Muscle of leg (tissue), 11 donors: Measurements from ENCODE around the gene SULT1A2. TPM values are rescaled to one million over a fixed set of nuclear protein-coding genes. Genes with fewer than 3 reads are reported as not detected.
"Not testable (repeated sequence)": the region's sequence is repeated elsewhere in the genome, so short reads cannot be mapped to it uniquely, and the experiment has no call there.

Experiments used
- DNase-seq: peaks from one replicate; pipeline ENCODE4 v3.0.0; 2013
- H3K27ac ChIP-seq: one replicate; pipeline ENCODE4 v1.5.1; 2013; ENCODE audit warnings: mild to moderate bottlenecking, low read length, control low read depth
- H3K27me3 ChIP-seq: one replicate; pipeline ENCODE4 v1.6.1; 2013; ENCODE audit warnings: low read length; ENCODE audit not compliant: control insufficient read depth, insufficient read depth
- H3K36me3 ChIP-seq: one replicate; pipeline ENCODE4 v1.6.1; 2013; ENCODE audit warnings: low read length; ENCODE audit not compliant: control insufficient read depth, insufficient read depth
- H3K4me1 ChIP-seq: one replicate; pipeline ENCODE4 v1.6.1; 2013; ENCODE audit warnings: low read length; ENCODE audit not compliant: control insufficient read depth, insufficient read depth
- H3K4me3 ChIP-seq: one replicate; pipeline ENCODE4 v1.5.1; 2013; ENCODE audit warnings: low read length, control low read depth
- H3K9me3 ChIP-seq: replicated peaks from 2 replicates; pipeline ENCODE4 v1.6.1; 2013; ENCODE audit warnings: low read depth, low read length; ENCODE audit not compliant: control insufficient read depth
- WGBS: methylation state at CpG from one replicate; pipeline ENCODE4 v1.1.5; 2013; ENCODE audit warnings: missing lambda C conversion rate; ENCODE audit not compliant: insufficient coverage; 5-methylcytosine and 5-hydroxymethylcytosine counted together
- polyA plus RNA-seq, 8 donors: library from polyadenylated mRNA; unstranded; fragments of 120-200 nt; gene quantifications; one replicate each; pipeline versions ENCODE4 v1.2.1 to v1.2.3, GENCODE V29; 2013; ENCODE audit warnings: inconsistent platforms in 1 of 8, low replicate concordance in 1 of 8; ENCODE audit not compliant: insufficient read length in 8 of 8, insufficient read depth in 1 of 8
- total RNA-seq: library from RNA; stranded (reverse); fragments of 120-200 nt; gene quantifications from one replicate; pipeline ENCODE4 v1.2.4, GENCODE V29; 2013

Gene SULT1A2
- total and polyA plus RNA-seq, 9 donors = 0.43 to 1.1 (median 0.92) TPM

GRCh38 chr16:28573738-28574718, 22.8 kb downstream of the SULT1A2 start:
- H3K36me3 ChIP-seq = no peaks in the 10 kb centered on the region
- no peak overlapping the region for H3K4me3 ChIP-seq
- no peaks in the 10 kb centered on the region for H3K9me3 ChIP-seq
- H3K4me1 ChIP-seq = peaks cover 19% of the 10 kb centered on the region
- WGBS = 61% methylated on average over 16 of the region's 17 CpGs
- no peak overlapping the region for H3K27ac ChIP-seq
- no peak for DNase-seq
- no peaks in the 10 kb centered on the region for H3K27me3 ChIP-seq

GRCh38 chr16:28572696-28573510, 23.9 kb downstream of the SULT1A2 start:
- Histone ChIP-seq H3K27me3 (no peaks in the 10 kb centered on the region), H3K27ac (peak overlapping the region; percentile 86), H3K4me1 (peaks cover 19% of the 10 kb centered on the region), H3K36me3 (no peaks in the 10 kb centered on the region), H3K9me3 (no peaks in the 10 kb centered on the region), H3K4me3 (no peak overlapping the region)
- 14% methylated on average over 13 of the region's 15 CpGs for WGBS
- peak; percentile 92 for DNase-seq

DNA sequence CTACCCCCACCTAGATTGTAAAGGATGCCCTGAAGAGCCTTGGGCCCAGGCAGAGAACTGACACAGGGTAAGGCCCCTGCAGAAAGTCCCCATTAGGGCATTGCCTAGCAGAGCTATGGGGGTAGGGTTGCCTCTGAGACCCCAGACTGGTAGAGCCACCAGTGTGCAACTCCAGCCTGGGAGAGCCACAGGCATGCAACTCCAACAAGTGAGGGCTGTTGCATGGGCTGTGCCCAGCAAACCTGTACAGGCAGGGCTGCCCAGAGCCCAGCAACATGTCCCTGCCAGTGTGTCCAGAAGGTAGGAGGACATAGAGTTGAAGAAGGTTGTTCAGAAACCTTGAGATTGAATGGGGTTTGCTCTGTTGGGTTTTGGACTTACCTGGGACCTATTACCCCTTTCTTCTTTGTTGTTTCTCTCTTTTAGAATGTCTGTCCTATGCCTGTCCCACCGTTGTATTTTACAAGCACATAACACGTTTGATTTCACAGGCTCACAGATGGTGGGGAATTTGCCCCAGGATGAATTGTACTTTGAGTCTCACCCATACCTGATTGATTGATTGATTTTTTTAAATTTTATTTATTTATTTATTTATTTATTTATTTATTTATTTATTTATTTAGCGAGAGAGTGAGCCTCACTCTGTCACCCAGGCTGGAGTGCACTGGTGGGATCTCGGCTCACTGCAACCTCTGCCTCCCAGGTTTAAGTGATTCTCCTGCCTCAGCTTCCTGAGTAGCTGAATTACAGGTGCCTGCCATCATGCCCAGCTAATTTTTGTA, 26.7 kb downstream of the SULT1A2 start:
- no peak overlapping the region for H3K27ac ChIP-seq
- no peak overlapping the region for H3K4me3 ChIP-seq
- peaks cover 6% of the 10 kb centered on the region for H3K9me3 ChIP-seq
- WGBS = 83% methylated on average over 1 of the region's 4 CpGs
- H3K27me3 ChIP-seq = no peaks in the 10 kb centered on the region
- no peaks in the 10 kb centered on the region for H3K36me3 ChIP-seq
- H3K4me1 ChIP-seq = peaks cover 19% of the 10 kb centered on the region
- DNase-seq = no peak

DNA sequence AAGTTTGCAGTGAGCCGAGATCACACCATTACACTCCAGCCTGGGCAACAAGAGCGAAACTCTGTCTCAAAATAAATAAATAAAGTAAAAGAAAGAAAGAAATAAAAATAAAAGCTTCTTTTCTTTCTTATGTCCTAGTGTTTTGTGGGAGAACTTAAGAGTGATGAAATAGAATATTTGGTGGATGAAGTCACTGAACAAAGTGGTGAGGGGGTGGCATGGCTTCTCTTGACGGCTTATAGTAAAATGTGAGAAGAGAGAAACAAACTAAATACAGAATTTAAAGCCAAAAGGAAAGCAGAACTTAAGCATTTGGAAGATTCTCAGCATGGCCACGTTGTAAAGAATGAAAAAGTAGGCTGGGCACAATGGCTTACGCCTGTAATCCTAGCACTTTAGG, 27.8 kb downstream of the SULT1A2 start:
- Histone ChIP-seq H3K4me3 (no peak overlapping the region), H3K27me3 (no peaks in the 10 kb centered on the region), H3K36me3 (no peaks in the 10 kb centered on the region), H3K27ac (no peak overlapping the region), H3K4me1 (peaks cover 19% of the 10 kb centered on the region), H3K9me3 (peaks cover 6% of the 10 kb centered on the region)
- no peak for DNase-seq
- 100% methylated on average over 2 of the region's 5 CpGs for whole genome bisulfite sequencing

DNA sequence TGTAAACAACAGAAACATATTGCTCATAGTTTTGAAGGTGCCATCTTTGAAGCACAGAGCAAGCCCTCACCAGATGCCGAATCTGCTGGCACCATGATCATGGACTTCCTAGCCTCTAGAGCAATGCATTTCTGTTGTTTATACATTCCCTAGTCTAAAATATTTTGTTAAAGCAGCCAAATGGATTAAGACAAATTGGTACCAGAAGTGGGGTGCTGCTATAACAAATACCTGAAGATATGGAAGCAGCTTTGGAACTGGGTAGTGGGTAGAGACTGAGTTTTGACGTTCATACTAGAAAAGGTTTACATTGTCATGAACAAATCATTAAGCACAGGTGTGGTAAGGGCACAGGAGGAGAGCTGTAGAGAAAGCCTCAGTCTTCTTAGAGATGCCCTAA, 29.6 kb downstream of the SULT1A2 start:
- no peak for DNase-seq
- Histone ChIP-seq H3K4me3 (no peak overlapping the region), H3K27ac (no peak overlapping the region), H3K27me3 (no peaks in the 10 kb centered on the region), H3K9me3 (peaks cover 6% of the 10 kb centered on the region), H3K36me3 (no peaks in the 10 kb centered on the region), H3K4me1 (peaks cover 3% of the 10 kb centered on the region)
- WGBS = 100% methylated on average over 1 of the region's 2 CpGs

GRCh38 chr16:28566233-28566925, 30.5 kb downstream of the SULT1A2 start:
- H3K27me3 ChIP-seq, H3K4me1 ChIP-seq, DNase-seq, H3K4me3 ChIP-seq, H3K9me3 ChIP-seq, H3K27ac ChIP-seq, H3K36me3 ChIP-seq: not testable (repeated sequence)
- WGBS = no CpG with 5 or more reads among the region's 4 CpGs

GRCh38 chr16:28563218-28563617, 33.6 kb downstream of the SULT1A2 start:
- WGBS = 81% methylated on average over 4 of the region's 6 CpGs
- Histone ChIP-seq H3K27ac (no peak overlapping the region), H3K4me1 (peaks cover 6% of the 10 kb centered on the region), H3K36me3 (peaks cover 8% of the 10 kb centered on the region), H3K27me3 (no peaks in the 10 kb centered on the region), H3K4me3 (no peak overlapping the region), H3K9me3 (peaks cover 6% of the 10 kb centered on the region)
- no peak for DNase-seq

- H3K27ac ChIP-seq = no peak overlapping the region
- no peak overlapping the region for H3K4me3 ChIP-seq
- no peak for DNase-seq
- WGBS = 71% methylated on average over 3 of the region's 4 CpGs
- H3K4me1 ChIP-seq = peaks cover 6% of the 10 kb centered on the region
- H3K9me3 ChIP-seq = peaks cover 3% of the 10 kb centered on the region
- H3K27me3 ChIP-seq = no peaks in the 10 kb centered on the region
- peaks cover 12% of the 10 kb centered on the region for H3K36me3 ChIP-seq
Measured at GRCh38 chr16:28562199-28562598, 34.7 kb downstream of the SULT1A2 start.

GRCh38 chr16:28561557-28562187, 35.2 kb downstream of the SULT1A2 start:
- Histone ChIP-seq H3K27me3 (no peaks in the 10 kb centered on the region), H3K36me3 (peaks cover 17% of the 10 kb centered on the region), H3K27ac (peak overlapping the region; percentile 20), H3K4me1 (peaks cover 6% of the 10 kb centered on the region), H3K9me3 (peaks cover 3% of the 10 kb centered on the region), H3K4me3 (no peak overlapping the region)
- no peak for DNase-seq
- 76% methylated on average over 6 of the region's 7 CpGs for WGBS
